C4-2B (cell line): ENCODE results near the gene C3.
"Not testable (repeated sequence)": the region's sequence is repeated elsewhere in the genome, so short reads cannot be mapped to it uniquely, and the experiment has no call there.

Source experiments
- H3K27ac ChIP-seq: fragments of 450-650 bp; 2 replicates; pipeline ENCODE4 v1.5.1; 2017
- ZFX ChIP-seq: fragments of 450-650 bp; IDR thresholded peaks from 2 replicates; pipeline ENCODE4 v1.6.1; 2017
- TF ChIP-seq, protein P1 (sequence below): fragments of 450-650 bp; conservative IDR thresholded peaks from 2 replicates; pipeline ENCODE4 v1.5.1; 2017; ENCODE audit warnings: mild to moderate bottlenecking

Gene C3

DNA sequence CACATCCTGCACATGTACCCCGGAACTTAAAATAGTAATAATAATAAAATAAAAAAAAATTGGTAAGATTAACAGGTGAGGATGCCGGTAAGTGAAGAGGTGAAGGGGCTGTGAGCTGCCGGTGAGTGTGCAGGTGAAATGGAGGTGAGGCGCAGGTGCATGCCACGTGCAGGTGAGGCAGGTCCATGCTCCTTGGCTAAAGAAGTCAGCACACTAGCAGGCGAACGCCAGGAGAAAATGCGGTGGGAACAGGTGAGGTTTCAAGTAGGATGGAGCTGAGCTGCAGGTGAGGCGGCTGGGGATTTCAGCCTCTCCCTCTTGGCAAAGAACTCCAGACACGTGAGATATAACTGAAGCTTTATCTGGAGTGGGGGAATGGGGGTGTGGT lies 43.0 kb downstream of the C3 start:
- no peak overlapping the region for H3K27ac ChIP-seq
- TF ChIP-seq, protein P1, sequence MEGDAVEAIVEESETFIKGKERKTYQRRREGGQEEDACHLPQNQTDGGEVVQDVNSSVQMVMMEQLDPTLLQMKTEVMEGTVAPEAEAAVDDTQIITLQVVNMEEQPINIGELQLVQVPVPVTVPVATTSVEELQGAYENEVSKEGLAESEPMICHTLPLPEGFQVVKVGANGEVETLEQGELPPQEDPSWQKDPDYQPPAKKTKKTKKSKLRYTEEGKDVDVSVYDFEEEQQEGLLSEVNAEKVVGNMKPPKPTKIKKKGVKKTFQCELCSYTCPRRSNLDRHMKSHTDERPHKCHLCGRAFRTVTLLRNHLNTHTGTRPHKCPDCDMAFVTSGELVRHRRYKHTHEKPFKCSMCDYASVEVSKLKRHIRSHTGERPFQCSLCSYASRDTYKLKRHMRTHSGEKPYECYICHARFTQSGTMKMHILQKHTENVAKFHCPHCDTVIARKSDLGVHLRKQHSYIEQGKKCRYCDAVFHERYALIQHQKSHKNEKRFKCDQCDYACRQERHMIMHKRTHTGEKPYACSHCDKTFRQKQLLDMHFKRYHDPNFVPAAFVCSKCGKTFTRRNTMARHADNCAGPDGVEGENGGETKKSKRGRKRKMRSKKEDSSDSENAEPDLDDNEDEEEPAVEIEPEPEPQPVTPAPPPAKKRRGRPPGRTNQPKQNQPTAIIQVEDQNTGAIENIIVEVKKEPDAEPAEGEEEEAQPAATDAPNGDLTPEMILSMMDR, result no peak
- TF ChIP-seq ZFX, result no peak

DNA sequence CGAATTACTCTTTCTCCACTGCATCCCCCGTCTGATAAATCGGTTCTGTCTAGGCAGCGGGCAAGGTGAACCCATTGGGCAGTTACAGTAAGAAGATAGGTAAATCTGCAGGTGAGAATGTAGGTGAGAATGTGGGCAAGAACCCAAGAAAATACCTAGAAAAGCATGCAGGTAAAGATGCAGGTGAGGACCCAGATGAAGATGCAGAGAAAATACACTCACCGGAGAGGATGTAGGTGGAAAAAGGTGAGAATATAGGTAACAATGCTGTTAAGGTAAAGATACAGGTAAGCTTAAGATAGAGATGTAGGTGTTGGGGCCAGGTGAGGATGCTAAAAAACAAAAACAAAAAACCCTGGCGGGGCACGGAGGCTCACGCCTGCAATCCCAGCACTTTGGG lies 44.2 kb downstream of the C3 start:
- no peak overlapping the region for H3K27ac ChIP-seq
- TF ChIP-seq, protein P1, result no peak
- TF ChIP-seq ZFX, result no peak

DNA sequence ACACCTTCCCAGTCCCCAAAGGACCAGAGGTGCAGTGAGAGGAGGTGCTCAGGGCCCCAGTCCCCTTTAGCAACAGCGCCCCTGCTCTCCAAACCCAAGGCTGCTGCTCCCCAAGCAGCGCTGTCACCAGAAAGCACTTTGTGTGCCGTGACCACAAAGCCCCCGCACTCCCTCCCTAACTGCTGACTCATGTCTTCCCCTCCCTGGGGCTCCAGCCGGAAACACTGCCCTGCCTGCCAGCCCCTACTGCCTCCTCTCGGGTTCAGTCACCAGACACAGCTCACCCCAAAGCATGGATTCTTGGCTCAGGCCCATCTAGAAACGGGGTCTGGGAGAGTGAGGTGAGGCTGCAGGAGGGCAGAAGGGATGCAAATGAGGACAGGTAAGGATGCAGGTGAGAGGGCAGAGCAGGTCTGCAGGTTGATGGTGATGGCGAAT lies 45.6 kb downstream of the C3 start:
- no peak overlapping the region for H3K27ac ChIP-seq
- TF ChIP-seq, protein P1, result no peak
- TF ChIP-seq ZFX, result no peak

DNA sequence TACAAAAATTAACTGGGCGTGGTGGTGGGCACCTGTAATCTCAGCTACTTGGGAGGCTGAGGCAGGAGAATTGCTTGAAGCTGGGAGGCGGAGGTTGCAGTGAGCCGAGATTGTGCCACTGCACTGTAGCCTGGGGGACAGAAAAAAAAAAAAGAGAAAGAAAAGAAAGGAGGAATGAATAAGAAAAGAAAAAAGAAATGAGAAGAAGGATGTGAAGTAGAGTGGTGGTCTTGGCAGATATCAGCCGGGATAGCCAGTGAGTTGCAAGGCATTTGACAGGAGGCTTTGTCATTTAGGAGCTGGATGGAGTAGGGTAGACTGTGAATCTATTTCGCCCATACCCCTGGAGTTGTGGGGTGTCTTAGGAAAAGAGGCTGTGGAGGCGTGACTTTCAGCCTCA lies 46.0 kb downstream of the C3 start:
- H3K27ac ChIP-seq, result not testable (repeated sequence)

DNA sequence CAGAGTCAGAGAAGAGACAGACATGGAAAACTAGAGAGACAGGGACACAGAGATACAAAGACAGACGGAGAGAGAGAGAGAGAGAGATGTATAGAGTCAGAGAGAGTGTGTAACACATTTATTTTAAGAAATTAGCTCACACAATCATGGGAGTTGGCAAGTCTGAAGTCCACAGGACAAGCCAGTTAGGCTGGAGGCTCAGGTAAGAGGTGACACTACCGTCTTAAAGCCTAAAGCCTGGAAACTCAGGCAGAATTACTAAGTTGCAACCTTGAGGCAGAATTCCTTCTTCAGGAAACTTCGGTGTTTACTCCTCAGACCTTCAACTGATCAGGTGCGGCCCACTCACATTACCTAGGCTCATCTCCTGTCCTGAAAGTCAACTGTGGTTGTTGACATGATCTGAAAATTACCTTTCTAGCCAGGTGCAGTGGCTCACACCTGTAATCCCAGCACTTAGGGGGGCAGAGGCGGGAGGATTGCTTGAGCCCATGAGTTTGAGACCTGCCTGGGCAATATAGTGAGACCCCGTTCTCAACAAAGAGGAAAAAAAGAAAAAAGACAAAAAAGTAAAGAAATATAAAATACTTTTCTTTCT lies 47.7 kb downstream of the C3 start:
- H3K27ac ChIP-seq, result no peak overlapping the region
- TF ChIP-seq, protein P1, result no peak
- TF ChIP-seq ZFX, result no peak

DNA sequence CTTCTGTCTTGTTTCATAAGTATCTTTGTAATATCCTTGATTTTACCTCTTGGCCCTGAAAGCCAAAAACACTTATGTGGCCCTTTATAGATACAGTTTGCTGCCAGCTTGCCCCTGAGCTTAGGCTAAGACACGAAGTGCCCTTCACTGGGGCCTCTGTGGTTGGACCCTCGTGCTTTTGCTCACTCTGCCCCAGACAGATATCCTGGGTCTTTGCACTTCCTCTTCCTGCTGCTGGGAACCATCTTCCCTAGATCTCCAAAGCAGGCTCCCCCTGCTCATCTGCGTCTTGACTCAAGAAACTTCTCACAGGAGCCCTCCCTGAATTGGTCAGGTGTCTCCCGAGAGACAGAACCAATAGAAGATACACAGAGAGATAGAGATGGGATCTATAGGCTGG lies 48.5 kb downstream of the C3 start:
- TF ChIP-seq, protein P1, result no peak
- TF ChIP-seq ZFX, result no peak
- no peak overlapping the region for H3K27ac ChIP-seq

DNA sequence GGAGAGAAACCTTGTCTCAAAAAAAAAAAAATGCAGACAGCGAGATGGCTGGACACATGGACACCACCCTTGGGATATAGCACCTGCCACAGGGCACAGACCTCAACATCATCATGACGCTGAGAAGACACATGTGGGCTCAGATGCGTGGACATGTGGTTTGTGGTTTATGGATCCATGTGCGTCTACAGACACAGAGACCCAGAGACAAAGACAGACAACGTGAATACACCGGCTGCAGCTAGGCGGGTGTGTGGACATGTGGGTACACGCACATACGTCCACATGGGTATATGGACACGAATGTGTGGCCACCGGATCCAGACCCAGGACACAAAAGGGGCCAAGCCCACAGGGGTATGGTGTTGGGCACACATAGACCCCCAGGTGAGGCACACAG lies 51.8 kb downstream of the C3 start:
- H3K27ac ChIP-seq, result no peak overlapping the region
- TF ChIP-seq, protein P1, result no peak

DNA sequence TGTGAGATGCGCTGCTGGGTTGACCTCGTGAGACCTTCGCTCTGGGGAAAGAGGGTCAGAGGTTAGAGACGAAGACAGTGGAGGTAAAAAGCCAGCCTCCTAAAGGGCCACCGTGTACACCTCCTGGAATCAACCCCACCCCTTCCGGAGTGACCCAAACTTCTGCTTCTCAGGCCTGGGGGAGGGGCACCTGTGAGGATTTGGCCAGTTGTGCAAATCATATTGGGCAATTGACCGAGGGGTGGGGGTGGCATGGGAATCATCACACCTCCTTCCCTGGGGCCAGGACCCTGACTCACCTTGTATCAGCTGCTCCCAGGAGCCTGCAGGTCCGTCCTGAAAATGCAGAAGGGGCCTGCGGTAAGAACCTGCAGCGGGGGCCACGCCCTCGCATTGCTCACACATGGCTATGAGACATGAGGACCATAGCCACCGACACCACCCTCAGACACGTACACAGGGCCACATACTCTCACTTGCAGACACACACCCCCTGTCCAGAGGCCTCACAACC lies 53.3 kb downstream of the C3 start:
- TF ChIP-seq ZFX, result no peak
- TF ChIP-seq, protein P1, result no peak
- no peak overlapping the region for H3K27ac ChIP-seq
